ENCODE results near the gene UROC1. TPM values are rescaled to one million over a fixed set of nuclear protein-coding genes. Genes with fewer than 3 reads are reported as not detected.

UROC1 gene
- total and polyA plus RNA-seq, 2 of the 13 experiments (the other 11 are each of a cell fraction or from before 2014, with no cell fraction given): 0.71 to 1.3 TPM

GRCh38 chr3:126475413-126476114 lies 42.0 kb downstream of the UROC1 start, which contains the start of gene ZXDC:
ZXDC (minus strand) TSS chr3:126475891; CDS start chr3:126475865, 26 bp downstream.
- Histone ChIP-seq H3K9ac (ENCODE audit: insufficient read depth, low read depth, low read length) (peak within 1 kb of the TSS; percentile 95), H2AFZ (ENCODE audit: low read length) (peak within 1 kb of the TSS; percentile 19), H4K20me1 (ENCODE audit: insufficient read depth, low read length) (peaks cover 21% of the 10 kb centered on the region), H3K27me3 (ENCODE audit: control insufficient read depth in 1 of 2, insufficient read depth in 2 of 2, low read length in 2 of 2) (no peaks in the 10 kb centered on the region; a peak in 1 of 5 replicates), H3K9me3 (ENCODE audit: low read length) (no peaks in the 10 kb centered on the region), H3K4me1 (ENCODE audit: insufficient read depth, low read length) (peaks cover 71% of the 10 kb centered on the region), H3K4me3 (replicated peaks in 1 of 3; ENCODE audit: insufficient read depth in 1 of 3, low read depth in 2 of 3, low read length in 3 of 3) (peak within 1 kb of the TSS; percentile 78 to 95 (median 80)), H3K27ac (ENCODE audit: extremely low read length, insufficient read depth, low read length) (peak within 1 kb of the TSS; percentile 90), H3K4me2 (ENCODE audit: low read depth, low read length) (peak within 1 kb of the TSS; percentile 91), H3K36me3 (replicated peaks in 1 of 2; ENCODE audit: control insufficient read depth in 1 of 2, insufficient read depth in 2 of 2, low read length in 2 of 2) (peaks cover 3 to 9% of the 10 kb centered on the region in 2 experiments), H3K79me2 (ENCODE audit: insufficient read depth, low read length) (peaks cover 43% of the 10 kb centered on the region)
- BruUV-seq (replicated peaks): no TSS peak
- intact Hi-C loops (cut with micrococcal nuclease; ENCODE audit: unreplicated experiment): loop anchor here (1.0 kb wide), 1 partner anchor 10 kb away; no protein-coding TSS in a partner anchor
- CTCF ChIA-PET (ENCODE audit: low intra/inter-chr PET ratio, low total read pairs): no interaction called here
- POLR2A ChIA-PET: interaction anchor here (1.1 to 3.2 kb wide), 11 partner anchors 9 to 296 kb away, joined by 3 to 26 read pairs (median 8); partner anchors contain the start of genes ALDH1L1, CHST13 and KLF15
- peak; percentile 70 for ATAC-seq
- in situ Hi-C loops (cut with HindIII; ENCODE audit: extremely low pct_ligation_motif_present, low pct_unique_long_range_greater_than_20kb): no loop called here
- WGBS (ENCODE audit: low lambda C conversion rate): 0% methylated on average over 2 of the region's 112 CpGs
- no peak for FAIRE-seq
- DNase-seq (ENCODE audit: low spot score): peak; percentile 82
- TF ChIP-seq ETV5 (CRISPR knock-in tag; IDR thresholded peaks at IDR 0.05; ENCODE audit: borderline replicate concordance) (no peak), ZNF484 (CRISPR knock-in tag; IDR thresholded peaks at IDR 0.05; ENCODE audit: borderline replicate concordance, low read depth) (no peak), RAD21 (CRISPR knock-in tag; IDR thresholded peaks at IDR 0.05) (peak; percentile 67), ZNF576 (CRISPR knock-in tag; IDR thresholded peaks at IDR 0.05) (no peak), ZNF503 (CRISPR knock-in tag; IDR thresholded peaks at IDR 0.05) (no peak), IRF2 (CRISPR knock-in tag; IDR thresholded peaks at IDR 0.05) (peak; percentile 8; the same call in 1 of the 2 replicates), KLF6 (CRISPR knock-in tag; IDR thresholded peaks at IDR 0.05) (no peak), TIGD3 (CRISPR knock-in tag; IDR thresholded peaks at IDR 0.05; ENCODE audit: borderline replicate concordance) (no peak), ZBTB43 (CRISPR knock-in tag; conservative IDR thresholded peaks at IDR 0.05) (no peak), SP1 (IDR thresholded peaks at IDR 0.05) (no peak), SP1 (CRISPR knock-in tag; IDR thresholded peaks at IDR 0.05) (no peak), ZNF768 (CRISPR knock-in tag; IDR thresholded peaks at IDR 0.05) (no peak), RFX1 (IDR thresholded peaks at IDR 0.05) (no peak), ZBTB2 (CRISPR knock-in tag; IDR thresholded peaks at IDR 0.05; ENCODE audit: low read depth) (peak; percentile 95), ZNF7 (CRISPR knock-in tag; IDR thresholded peaks at IDR 0.05) (no peak), ZNF790 (CRISPR knock-in tag; IDR thresholded peaks at IDR 0.05; ENCODE audit: borderline replicate concordance) (no peak), ZNF333 (CRISPR knock-in tag; IDR thresholded peaks at IDR 0.05; ENCODE audit: borderline replicate concordance) (no peak), GZF1 (CRISPR knock-in tag; IDR thresholded peaks at IDR 0.05) (no peak), DRAP1 (CRISPR knock-in tag; IDR thresholded peaks at IDR 0.05) (0 out of 2 replicates have a peak, but pooled peaks have one; percentile 11)
